GM12891 (cell line): ENCODE data around the gene UGT1A6.

ENCODE experiments used
- PAX5 ChIP-seq: IDR thresholded peaks from 2 replicates; pipeline ENCODE4 v1.6.1; 2011; ENCODE audit warnings: low read length, moderate library complexity, mild to moderate bottlenecking; ENCODE audit not compliant: insufficient read depth, severe bottlenecking
- POLR2A ChIP-seq: IDR thresholded peaks from 2 replicates; pipeline ENCODE4 v1.6.1; 2011; ENCODE audit warnings: low read depth, low read length, control low read depth
- POLR2AphosphoS5 ChIP-seq: IDR thresholded peaks from 2 replicates; pipeline ENCODE4 v1.6.1; 2011; ENCODE audit warnings: low read depth, low read length, control low read depth
- SPI1 ChIP-seq: IDR thresholded peaks from 2 replicates; pipeline ENCODE4 v1.6.1; 2011; ENCODE audit warnings: low read depth, low read length, control low read depth
- TAF1 ChIP-seq: IDR thresholded peaks from 2 replicates; pipeline ENCODE4 v1.6.1; 2011; ENCODE audit warnings: low read depth, low read length, control low read depth

DNA sequence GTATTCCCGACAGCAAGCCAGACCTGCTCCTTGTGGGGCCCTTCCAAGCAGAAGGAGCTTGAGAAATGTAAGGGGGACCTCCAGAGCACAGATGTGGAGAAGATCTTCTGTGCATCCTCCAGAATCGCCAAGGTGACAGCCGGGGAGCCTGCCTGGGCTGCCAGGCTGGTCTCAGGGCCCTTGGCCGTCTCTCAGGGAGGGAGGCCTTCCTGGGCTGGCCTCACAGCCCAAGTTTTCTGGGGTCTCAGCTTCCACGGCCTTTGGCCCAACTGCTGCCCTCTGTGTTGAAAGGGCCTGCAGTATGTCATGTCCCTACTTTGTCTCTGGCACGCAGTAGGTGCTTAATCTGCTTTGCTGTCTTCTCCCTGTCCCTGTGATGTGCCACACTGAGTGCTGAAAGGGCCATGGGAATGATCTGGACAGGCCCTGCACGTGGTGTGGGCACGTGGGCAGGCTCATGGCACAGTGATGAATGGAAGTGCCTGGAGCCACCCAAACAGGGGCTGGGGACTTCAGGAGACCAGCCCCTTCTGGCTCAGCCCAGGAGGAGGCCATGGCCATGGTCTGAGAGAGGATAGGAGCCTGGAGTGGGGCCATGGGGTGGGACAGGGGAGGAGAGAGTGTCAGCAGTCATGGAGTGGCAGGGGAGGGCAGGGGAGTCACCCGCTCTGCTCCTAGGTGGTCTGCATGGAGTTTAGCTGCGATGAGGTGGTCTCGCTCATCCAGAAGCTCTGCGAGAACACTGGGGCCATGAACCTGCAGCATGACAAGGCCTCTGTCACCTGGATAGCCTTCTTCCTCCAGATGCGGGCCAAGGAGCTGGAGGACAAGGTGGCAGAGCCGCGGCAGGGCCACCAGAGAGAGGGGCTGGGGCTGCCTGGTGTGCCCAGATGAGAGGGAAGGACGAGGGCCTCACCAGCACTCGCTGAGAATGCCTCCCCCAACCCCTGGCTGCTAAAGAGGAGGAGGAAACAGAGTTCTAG is 126.2 kb downstream of the UGT1A6 start:
- TF ChIP-seq SPI1 (no peak), TAF1 (no peak), POLR2AphosphoS5 (no peak), POLR2A (no peak), PAX5 (no peak)
